ENCODE results near the gene SPARCL1. TPM values are rescaled to one million over a fixed set of nuclear protein-coding genes. Genes with fewer than 3 reads are reported as not detected.

The SPARCL1 gene
- total and polyA plus RNA-seq, 10 of the 15 experiments (the other 5 are each of a cell fraction or from before 2014, with no cell fraction given): 0.10 to 1.1 TPM; not detected in 8

GRCh38 chr4:87469390-87469789, 59.8 kb downstream of the SPARCL1 start:
- TF ChIP-seq JUNB (IDR thresholded peaks at IDR 0.05) (peak; percentile 46; the same call in 1 of the 2 replicates), MTA2 (IDR thresholded peaks at IDR 0.05; ENCODE audit: low read depth) (no peak)
- Histone ChIP-seq H3K4me1 (ENCODE audit: control insufficient read depth, insufficient read depth, low read length) (no peaks in the 10 kb centered on the region), H3K9ac (ENCODE audit: control insufficient read depth, insufficient read depth, low read length) (no peak overlapping the region), H3K9me3 (replicated peaks; ENCODE audit: control insufficient read depth, insufficient read depth, low read length) (no peaks in the 10 kb centered on the region), H2AFZ (ENCODE audit: control insufficient read depth, low read depth, low read length) (no peak overlapping the region), H3K79me2 (ENCODE audit: control insufficient read depth, insufficient read depth, low read length) (no peaks in the 10 kb centered on the region), H4K20me1 (ENCODE audit: control insufficient read depth, insufficient read depth) (no peaks in the 10 kb centered on the region), H3K36me3 (ENCODE audit: control insufficient read depth in 2 of 2, insufficient read depth in 2 of 2, low read length in 1 of 2) (no peaks in the 10 kb centered on the region), H3K4me3 (no peak overlapping the region), H3K27ac (ENCODE audit: control insufficient read depth, insufficient read depth) (no peak overlapping the region), H3K4me2 (ENCODE audit: control insufficient read depth, insufficient read depth) (no peak overlapping the region), H3K27me3 (replicated peaks in 1 of 2; ENCODE audit: control insufficient read depth in 2 of 2, insufficient read depth in 2 of 2, low read length in 1 of 2) (no peaks in the 10 kb centered on the region)
- ChIA-PET POLR2A (no interaction called here), SMC1A (ENCODE audit: uncharacterized antibody, unreplicated experiment) (interaction anchor here (0.7 to 9.3 kb wide), 5 partner anchors 78 to 319 kb away, joined by 3 to 110 read pairs (median 4); partner anchors contain the start of gene HSD17B11), CTCF (interaction anchor here (2.1 to 9.4 kb wide), 5 partner anchors 11 to 319 kb away, joined by 6 to 201 read pairs (median 13); no protein-coding TSS in a partner anchor), RAD21 (ENCODE audit: unreplicated experiment) (interaction anchor here (7.1 kb wide), 1 partner anchor 92 kb away, joined by 80 read pairs; no protein-coding TSS in a partner anchor)
- intact Hi-C loops (cut with micrococcal nuclease; ENCODE audit: unreplicated experiment): loop anchor here (5.0 kb wide), 2 partner anchors 117 to 232 kb away; no protein-coding TSS in a partner anchor
- DNase-seq (ENCODE audit: low read depth, low spot score) (no peak), ATAC-seq (no peak), FAIRE-seq (no peak)
- in situ Hi-C loops (cut with MboI): no loop called here
- WGBS (ENCODE audit: insufficient coverage, insufficient replicate concordance, low lambda C conversion rate, missing lambda C conversion rate): 20% methylated on average over 6 of the region's 6 CpGs
- no TSS peak for BruUV-seq (replicated peaks)

GRCh38 chr4:87465739-87466366, 63.3 kb downstream of the SPARCL1 start:
- no peaks in the 10 kb centered on the region for H3K4me1 ChIP-seq (ENCODE audit: control insufficient read depth, insufficient read depth, low read length)
- H3K79me2 ChIP-seq (ENCODE audit: control insufficient read depth, insufficient read depth, low read length): no peaks in the 10 kb centered on the region
- SMC1A ChIA-PET (ENCODE audit: uncharacterized antibody, unreplicated experiment): interaction anchor here (0.8 to 9.3 kb wide), 19 partner anchors 11 to 315 kb away, joined by 3 to 110 read pairs (median 4); partner anchors contain the start of gene HSD17B11
- peak; percentile 84 for TF ChIP-seq SMC3 (IDR thresholded peaks at IDR 0.05; ENCODE audit: borderline replicate concordance, low read length)
- peak; percentile 91 for TF ChIP-seq RAD21 (IDR thresholded peaks at IDR 0.05; ENCODE audit: insufficient read depth, low read depth, low read length)
- peak; percentile 35 to 65 (median 52); a peak in 5 of 6 replicates for TF ChIP-seq CTCF (IDR thresholded peaks at IDR 0.05 in 2 of 3, conservative IDR thresholded peaks at IDR 0.05 in 1 of 3; ENCODE audit: control insufficient read depth in 2 of 3, extremely low read depth in 1 of 3, insufficient read depth in 1 of 3, low read depth in 3 of 3, low read length in 3 of 3)
- no peak for TF ChIP-seq TBL1XR1 (IDR thresholded peaks at IDR 0.05; ENCODE audit: low read depth, low read length)
- peak; percentile 9 for DNase-seq (ENCODE audit: low read depth, low spot score)
- intact Hi-C loops (cut with micrococcal nuclease; ENCODE audit: unreplicated experiment): loop anchor here (1.0 to 5.0 kb wide), 5 partner anchors 43 to 315 kb away; partner anchors contain the start of gene NUDT9
- H3K36me3 ChIP-seq (ENCODE audit: control insufficient read depth in 2 of 2, insufficient read depth in 2 of 2, low read length in 1 of 2): no peaks in the 10 kb centered on the region
- CTCF ChIA-PET: interaction anchor here (0.6 to 9.4 kb wide), 32 partner anchors 8 to 318 kb away, joined by 3 to 201 read pairs (median 4); partner anchors contain the start of genes HSD17B11 and NUDT9
- H3K27ac ChIP-seq (ENCODE audit: control insufficient read depth, insufficient read depth): no peak overlapping the region
- no peaks in the 10 kb centered on the region for H4K20me1 ChIP-seq (ENCODE audit: control insufficient read depth, insufficient read depth)
- BruUV-seq (replicated peaks): no TSS peak
- no peak overlapping the region for H3K4me3 ChIP-seq
- no peak overlapping the region for H2AFZ ChIP-seq (ENCODE audit: control insufficient read depth, low read depth, low read length)
- no peaks in the 10 kb centered on the region for H3K9me3 ChIP-seq (replicated peaks; ENCODE audit: control insufficient read depth, insufficient read depth, low read length)
- peak; percentile 74 for ATAC-seq
- H3K9ac ChIP-seq (ENCODE audit: control insufficient read depth, insufficient read depth, low read length): no peak overlapping the region
- no peak overlapping the region for H3K4me2 ChIP-seq (ENCODE audit: control insufficient read depth, insufficient read depth)
- FAIRE-seq: no peak
- RAD21 ChIA-PET (ENCODE audit: unreplicated experiment): interaction anchor here (0.7 to 7.1 kb wide), 10 partner anchors 43 to 970 kb away, joined by 3 to 80 read pairs (median 5); partner anchors contain the start of gene HSD17B11
- POLR2A ChIA-PET: no interaction called here
- WGBS (ENCODE audit: insufficient coverage, insufficient replicate concordance, low lambda C conversion rate, missing lambda C conversion rate): 68% methylated on average over 7 of the region's 7 CpGs
- in situ Hi-C loops (cut with MboI): no loop called here
- H3K27me3 ChIP-seq (replicated peaks in 1 of 2; ENCODE audit: control insufficient read depth in 2 of 2, insufficient read depth in 2 of 2, low read length in 1 of 2): no peaks in the 10 kb centered on the region

Data from GM12878 (cell line).